ENCODE measurements around the gene DCTN5.

Gene DCTN5

GRCh38 chr16:23634461-23635036 lies 6.7 kb upstream of the DCTN5 start:
- no peak overlapping the region for H3K4me3 ChIP-seq (replicated peaks; ENCODE audit: low read depth, low read length)
- no peak for DNase-seq (ENCODE audit: low read depth)
- no peak for TF ChIP-seq CTCF (IDR thresholded peaks at IDR 0.05; ENCODE audit: low read length, missing control alignments)

GRCh38 chr16:23635958-23636357 lies 5.3 kb upstream of the DCTN5 start:
- no peak for TF ChIP-seq CTCF (IDR thresholded peaks at IDR 0.05; ENCODE audit: low read length, missing control alignments)
- no peak for DNase-seq (ENCODE audit: low read depth)
- H3K4me3 ChIP-seq (replicated peaks; ENCODE audit: low read depth, low read length): no peak overlapping the region

- peak overlapping the region; percentile 88 for H3K4me3 ChIP-seq (replicated peaks; ENCODE audit: low read depth, low read length)
- DNase-seq (ENCODE audit: low read depth): no peak
- no peak for TF ChIP-seq CTCF (IDR thresholded peaks at IDR 0.05; ENCODE audit: low read length, missing control alignments)
These were observed 693 bp upstream of the DCTN5 start for GRCh38 chr16:23640615-23640930.

- TF ChIP-seq CTCF (IDR thresholded peaks at IDR 0.05; ENCODE audit: low read length, missing control alignments): no peak
These were observed 1.0 kb downstream of the DCTN5 start for GRCh38 chr16:23642246-23642774.

GRCh38 chr16:23650674-23651416 lies 9.6 kb downstream of the DCTN5 start:
- no peak for TF ChIP-seq CTCF (IDR thresholded peaks at IDR 0.05; ENCODE audit: low read length, missing control alignments)
- H3K4me3 ChIP-seq (replicated peaks; ENCODE audit: low read depth, low read length): no peak overlapping the region
- peak; percentile 21 for DNase-seq (ENCODE audit: low read depth)

More at GRCh38 chr16:23642246-23642774, 1.0 kb downstream of the DCTN5 start:
- no peak for DNase-seq (ENCODE audit: low read depth)
- H3K4me3 ChIP-seq (replicated peaks; ENCODE audit: low read depth, low read length): peak overlapping the region; percentile 88

GRCh38 chr16:23651943-23652468 lies 10.7 kb downstream of the DCTN5 start:
- no peak for DNase-seq (ENCODE audit: low read depth)
- no peak for TF ChIP-seq CTCF (IDR thresholded peaks at IDR 0.05; ENCODE audit: low read length, missing control alignments)
- H3K4me3 ChIP-seq (replicated peaks; ENCODE audit: low read depth, low read length): no peak overlapping the region
